Epithelial cell of proximal tubule (primary cell): ENCODE results near the gene ZNF697. TPM values are rescaled to one million over a fixed set of nuclear protein-coding genes. Genes with fewer than 3 reads are reported as not detected.

Experiments used
- DNase-seq: peaks from one replicate; pipeline ENCODE4 v3.0.0-alpha.2; 2011; ENCODE audit warnings: low read depth
- H3K4me3 ChIP-seq: 2 replicates; pipeline ENCODE4 v1.5.1; 2011; ENCODE audit warnings: low read depth, mild to moderate bottlenecking, low read length
- total RNA-seq: library from RNA; depleted of rRNA; stranded (reverse); fragments of >200 nt; gene quantifications from 2 replicates; pipeline ENCODE4 v1.2.3, GENCODE V29; 2015
- TF ChIP-seq, protein P1 (sequence below): conservative IDR thresholded peaks from 2 replicates; pipeline ENCODE4 v1.5.1; 2012; ENCODE audit warnings: low read depth, mild to moderate bottlenecking, low read length

ZNF697 gene
- total RNA-seq, 1 donor from 2014 or later: 6.8 TPM

DNA sequence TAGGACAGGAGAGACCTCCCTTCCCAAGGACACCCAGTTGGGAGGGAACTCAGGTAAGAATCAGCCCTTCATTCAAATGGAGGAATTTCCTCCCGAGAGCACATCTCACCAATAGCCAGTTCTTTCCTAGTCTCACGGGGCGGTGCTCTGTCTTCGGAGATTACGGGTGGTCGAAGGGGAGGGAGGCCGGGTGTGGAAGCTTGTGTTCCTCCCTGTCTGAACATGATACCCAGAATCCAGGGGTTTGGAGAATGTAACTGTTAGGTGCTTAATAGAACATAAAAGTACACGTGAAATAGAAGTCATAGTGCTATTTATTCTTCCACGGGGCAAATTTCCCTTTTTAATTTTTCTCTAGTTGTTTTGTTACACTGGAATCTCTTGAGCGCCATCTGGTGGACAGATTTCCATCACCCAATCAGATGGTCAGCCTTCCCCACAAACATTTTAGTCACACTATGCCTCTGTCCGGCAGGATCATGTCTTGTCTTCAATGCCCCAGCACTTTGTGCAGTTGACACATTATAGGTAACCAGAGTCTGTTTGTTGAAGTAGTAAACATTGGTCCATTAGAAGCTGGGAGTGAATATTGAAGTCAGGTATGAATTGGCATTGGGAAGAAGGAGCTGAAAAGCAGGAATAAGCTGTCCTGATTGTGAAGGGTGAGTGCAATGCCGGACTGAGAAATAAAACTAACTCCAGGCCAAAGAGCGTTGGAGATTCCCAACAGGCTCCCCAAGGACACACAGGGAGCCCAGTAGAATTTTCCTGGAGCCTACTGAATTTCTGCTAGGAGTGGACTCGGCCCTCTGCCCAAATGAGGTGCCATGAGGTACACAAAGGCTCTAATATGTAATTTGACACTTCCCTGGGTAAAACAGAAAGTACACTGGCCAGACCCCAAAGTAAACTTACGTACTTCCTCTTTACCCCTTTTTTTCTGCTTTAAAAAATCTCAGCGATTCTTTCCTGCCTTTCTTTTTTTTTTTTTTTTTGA, 27.6 kb upstream of the ZNF697 start:
- TF ChIP-seq, protein P1, sequence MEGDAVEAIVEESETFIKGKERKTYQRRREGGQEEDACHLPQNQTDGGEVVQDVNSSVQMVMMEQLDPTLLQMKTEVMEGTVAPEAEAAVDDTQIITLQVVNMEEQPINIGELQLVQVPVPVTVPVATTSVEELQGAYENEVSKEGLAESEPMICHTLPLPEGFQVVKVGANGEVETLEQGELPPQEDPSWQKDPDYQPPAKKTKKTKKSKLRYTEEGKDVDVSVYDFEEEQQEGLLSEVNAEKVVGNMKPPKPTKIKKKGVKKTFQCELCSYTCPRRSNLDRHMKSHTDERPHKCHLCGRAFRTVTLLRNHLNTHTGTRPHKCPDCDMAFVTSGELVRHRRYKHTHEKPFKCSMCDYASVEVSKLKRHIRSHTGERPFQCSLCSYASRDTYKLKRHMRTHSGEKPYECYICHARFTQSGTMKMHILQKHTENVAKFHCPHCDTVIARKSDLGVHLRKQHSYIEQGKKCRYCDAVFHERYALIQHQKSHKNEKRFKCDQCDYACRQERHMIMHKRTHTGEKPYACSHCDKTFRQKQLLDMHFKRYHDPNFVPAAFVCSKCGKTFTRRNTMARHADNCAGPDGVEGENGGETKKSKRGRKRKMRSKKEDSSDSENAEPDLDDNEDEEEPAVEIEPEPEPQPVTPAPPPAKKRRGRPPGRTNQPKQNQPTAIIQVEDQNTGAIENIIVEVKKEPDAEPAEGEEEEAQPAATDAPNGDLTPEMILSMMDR: peak; percentile 83
- DNase-seq: peak; percentile 53
- H3K4me3 ChIP-seq: peak overlapping the region; percentile 57

DNA sequence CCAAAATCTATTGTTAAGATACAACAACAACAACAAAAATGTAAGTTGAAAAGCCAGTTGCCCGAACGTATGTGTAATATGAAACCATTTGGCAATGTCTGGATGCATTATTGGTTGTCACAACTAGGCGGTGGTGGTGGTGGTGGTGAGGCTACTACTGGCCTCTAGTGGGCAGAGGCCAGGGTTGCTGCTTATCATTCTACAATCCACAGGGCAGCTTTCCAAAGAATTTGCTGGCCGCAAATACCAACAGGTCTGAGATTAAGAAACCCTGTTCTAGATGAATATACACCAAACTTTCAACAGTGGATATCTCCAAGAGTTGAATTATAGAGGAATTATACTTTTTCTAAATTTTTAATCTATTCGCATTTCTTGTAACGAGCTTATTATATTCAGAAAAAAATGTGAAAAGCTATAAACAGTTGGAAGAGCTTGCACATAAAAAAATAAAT, 26.8 kb upstream of the ZNF697 start:
- peak overlapping the region; percentile 57 for H3K4me3 ChIP-seq
- no peak for DNase-seq
- TF ChIP-seq, protein P1: no peak

DNA sequence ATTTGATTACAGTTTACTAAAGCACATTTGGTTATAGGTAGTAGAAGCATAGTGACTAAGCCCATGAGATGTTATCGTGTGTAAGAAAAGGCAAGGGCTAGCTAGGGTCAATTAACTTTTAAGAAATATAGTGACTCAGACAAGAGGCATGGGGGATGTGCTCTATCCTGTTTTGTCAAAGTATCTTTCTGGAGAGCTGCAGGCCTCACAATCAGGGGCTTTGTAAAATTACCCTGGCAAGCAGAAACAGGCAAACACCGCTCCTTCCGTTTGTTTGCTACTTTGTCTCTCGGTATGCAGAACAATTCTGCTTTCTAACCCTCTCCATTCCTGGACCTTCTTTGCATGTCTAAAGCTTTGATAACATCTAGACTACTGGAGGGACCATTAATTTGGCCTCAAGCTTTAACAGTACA, 26.1 kb upstream of the ZNF697 start:
- no peak for DNase-seq
- TF ChIP-seq, protein P1: no peak
- no peak overlapping the region for H3K4me3 ChIP-seq

DNA sequence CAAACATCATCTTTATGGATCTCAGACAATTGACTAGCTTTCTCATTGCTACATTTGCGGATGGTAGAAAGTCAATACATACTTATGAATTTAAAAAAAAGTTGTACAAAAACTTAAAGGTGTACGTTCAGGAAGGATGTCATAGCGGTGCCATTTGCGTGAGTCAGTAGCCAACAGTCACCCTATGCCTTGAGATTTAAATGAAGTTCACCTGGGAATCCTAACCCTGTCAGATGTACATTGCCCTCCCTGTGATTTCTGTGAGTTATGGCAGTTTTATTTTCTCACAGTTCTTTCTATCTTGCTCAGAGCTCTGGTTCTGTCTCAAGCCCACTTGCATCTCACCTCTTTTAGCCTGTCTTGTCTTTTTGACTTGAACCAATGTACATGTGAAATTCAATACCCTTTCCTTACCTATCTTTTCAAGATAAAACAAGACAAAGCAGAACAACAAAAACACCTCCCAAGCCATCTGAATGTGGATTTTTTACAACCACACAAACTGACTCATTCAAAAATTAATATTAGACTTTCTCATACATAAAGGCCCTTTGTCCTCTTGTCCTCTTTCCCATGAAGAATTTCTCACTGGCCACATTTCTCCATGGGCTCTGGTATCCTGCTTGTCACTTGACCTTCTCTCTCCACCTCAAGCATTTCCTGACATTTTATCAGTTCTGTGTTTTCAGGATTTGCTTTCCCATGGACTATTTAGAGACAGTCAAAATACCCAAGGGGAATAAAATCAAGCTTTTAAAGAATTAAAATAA, 25.3 kb upstream of the ZNF697 start:
- TF ChIP-seq, protein P1: no peak
- H3K4me3 ChIP-seq: no peak overlapping the region
- DNase-seq: no peak

DNA sequence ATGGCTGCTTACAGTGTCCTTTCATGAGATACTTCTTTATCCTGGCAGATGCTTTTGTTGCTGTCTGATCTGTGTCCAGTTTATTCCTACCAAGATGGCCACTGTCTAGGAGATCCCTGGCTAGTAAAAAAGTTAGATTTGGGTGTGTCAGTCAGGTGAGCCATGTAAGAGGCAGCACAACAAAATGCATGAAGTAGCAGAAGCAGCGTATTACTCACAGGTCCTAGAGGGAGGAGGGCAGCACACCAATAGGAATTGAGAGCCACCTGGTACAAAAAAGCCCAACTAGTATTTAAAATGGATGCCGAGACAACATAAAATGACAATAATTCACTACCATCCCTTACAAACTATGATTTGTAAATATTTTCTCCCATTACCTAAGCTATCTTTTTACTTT, 22.8 kb upstream of the ZNF697 start:
- H3K4me3 ChIP-seq: no peak overlapping the region
- TF ChIP-seq, protein P1: no peak
- DNase-seq: no peak

DNA sequence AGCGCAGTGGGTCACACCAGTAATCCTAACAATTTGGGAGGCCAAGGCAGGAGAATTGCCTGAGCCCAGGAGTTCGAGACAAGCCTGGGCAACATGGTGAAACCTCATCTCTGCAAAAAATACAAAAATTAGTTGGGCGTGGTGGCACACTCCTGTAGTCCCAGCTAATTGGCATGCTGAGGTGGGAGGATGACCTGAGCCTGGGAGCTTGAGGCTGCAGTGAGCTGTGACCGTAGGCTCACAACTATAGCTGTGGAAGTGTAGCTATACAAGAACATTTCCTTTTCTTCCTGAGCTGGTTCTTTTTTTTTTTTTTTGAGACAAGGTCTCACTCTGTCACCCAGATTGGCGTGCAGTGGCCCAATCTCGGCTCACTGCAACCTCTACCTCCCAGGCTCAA, 19.1 kb upstream of the ZNF697 start:
- TF ChIP-seq, protein P1: no peak
- DNase-seq: no peak
- no peak overlapping the region for H3K4me3 ChIP-seq
